HUES48 (cell line): ENCODE measurements around the gene TMEM42.
"Not testable (repeated sequence)": the region's sequence is repeated elsewhere in the genome, so short reads cannot be mapped to it uniquely, and the experiment has no call there.

Experiments
- H3K27ac ChIP-seq: one replicate; pipeline ENCODE4 v1.7.0; 2013; ENCODE audit warnings: low read depth, low read length, inconsistent platforms
- H3K27me3 ChIP-seq: 2 replicates; pipeline ENCODE4 v1.6.1; 2013; ENCODE audit warnings: mild to moderate bottlenecking, low read length; ENCODE audit not compliant: control insufficient read depth, insufficient read depth
- H3K36me3 ChIP-seq: 2 replicates; pipeline ENCODE4 v1.6.1; 2013; ENCODE audit warnings: low read length; ENCODE audit not compliant: control insufficient read depth, insufficient read depth
- H3K4me1 ChIP-seq: 2 replicates; pipeline ENCODE4 v1.6.1; 2013; ENCODE audit warnings: mild to moderate bottlenecking, low read length; ENCODE audit not compliant: control insufficient read depth, insufficient read depth
- H3K4me3 ChIP-seq: 2 replicates; pipeline ENCODE4 v1.5.1; 2013; ENCODE audit warnings: mild to moderate bottlenecking, low read depth, low read length
- H3K9ac ChIP-seq: 2 replicates; pipeline ENCODE4 v1.6.1; 2013; ENCODE audit warnings: mild to moderate bottlenecking, low read depth, low read length, moderate library complexity
- H3K9me3 ChIP-seq: 2 replicates; pipeline ENCODE4 v1.6.1; 2013; ENCODE audit warnings: low read length; ENCODE audit not compliant: control insufficient read depth, insufficient read depth

Gene TMEM42

DNA sequence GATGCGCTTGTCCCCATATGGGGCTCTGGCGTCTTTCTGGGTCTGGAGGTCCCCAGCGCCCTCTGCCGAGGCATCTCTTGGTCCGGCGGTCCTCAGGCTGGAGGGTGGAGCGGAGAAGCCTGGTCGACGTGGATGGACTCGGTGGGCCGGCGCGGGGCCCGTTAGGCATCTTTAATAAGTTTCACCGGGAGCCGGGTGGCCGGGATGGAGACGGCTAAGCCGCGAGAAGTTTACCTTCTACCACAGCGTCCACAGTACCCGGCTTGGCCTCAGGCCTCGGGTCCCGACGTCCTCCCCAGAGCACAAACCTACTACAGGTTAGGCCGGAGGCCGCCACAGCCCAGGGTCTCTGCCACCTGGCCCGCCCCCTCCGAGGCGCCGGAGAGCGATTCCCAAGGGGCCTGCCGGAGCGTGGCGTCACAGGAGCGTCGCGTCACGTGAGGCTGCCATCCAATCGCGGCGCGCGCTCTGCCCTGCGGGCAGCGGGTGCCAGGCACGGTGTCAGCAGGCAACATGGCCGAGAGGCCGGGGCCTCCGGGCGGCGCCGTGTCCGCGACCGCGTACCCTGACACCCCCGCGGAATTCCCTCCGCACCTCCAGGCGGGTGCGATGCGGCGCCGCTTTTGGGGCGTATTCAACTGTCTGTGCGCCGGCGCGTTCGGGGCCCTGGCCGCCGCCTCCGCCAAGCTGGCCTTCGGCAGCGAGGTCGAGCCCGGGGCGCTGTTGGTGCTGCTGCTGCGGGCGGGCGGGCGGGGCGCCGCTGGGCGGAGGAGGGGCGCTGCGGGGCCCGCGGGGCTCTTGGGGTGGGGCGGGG, at the start of gene TMEM42:
TMEM42 (plus strand) TSS at position 501 of the 814 bp plus-strand sequence; CDS start at position 514, 13 bp downstream.
- H3K27ac ChIP-seq = peak within 1 kb of the TSS; percentile 87
- no peaks in the 10 kb centered on the region for H3K9me3 ChIP-seq
- H3K27me3 ChIP-seq = no peaks in the 10 kb centered on the region
- peak within 1 kb of the TSS; percentile 76 for H3K4me3 ChIP-seq
- H3K9ac ChIP-seq = peak within 1 kb of the TSS; percentile 92
- 0 out of 2 replicates have a peak, but pooled peaks cover 6% of the 10 kb centered on the region for H3K36me3 ChIP-seq
- peaks cover 6% of the 10 kb centered on the region for H3K4me1 ChIP-seq

DNA sequence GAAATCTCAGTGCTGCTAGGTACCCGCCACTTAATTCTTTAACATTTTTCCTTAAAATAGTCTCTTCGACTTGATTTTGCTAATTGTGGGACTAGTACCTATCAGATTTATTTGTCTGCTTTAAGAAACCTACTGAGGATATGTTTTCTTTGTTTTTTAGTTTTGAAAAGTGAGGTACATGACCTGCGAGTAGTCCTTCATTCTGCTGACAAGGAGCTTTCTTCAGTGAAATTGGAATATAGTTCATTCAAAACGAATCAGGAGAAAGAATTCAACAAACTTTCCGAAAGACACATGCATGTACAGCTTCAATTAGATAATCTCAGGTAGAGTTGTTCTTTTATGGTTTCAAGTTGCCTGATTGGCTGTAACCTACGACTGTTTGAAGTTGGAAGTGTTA, 47.0 kb upstream of the TMEM42 start:
- no peak overlapping the region for H3K9ac ChIP-seq
- no peak overlapping the region for H3K27ac ChIP-seq
- no peaks in the 10 kb centered on the region for H3K9me3 ChIP-seq
- no peaks in the 10 kb centered on the region for H3K27me3 ChIP-seq
- no peaks in the 10 kb centered on the region for H3K4me1 ChIP-seq
- H3K4me3 ChIP-seq = no peak overlapping the region
- peaks cover 59% of the 10 kb centered on the region for H3K36me3 ChIP-seq

DNA sequence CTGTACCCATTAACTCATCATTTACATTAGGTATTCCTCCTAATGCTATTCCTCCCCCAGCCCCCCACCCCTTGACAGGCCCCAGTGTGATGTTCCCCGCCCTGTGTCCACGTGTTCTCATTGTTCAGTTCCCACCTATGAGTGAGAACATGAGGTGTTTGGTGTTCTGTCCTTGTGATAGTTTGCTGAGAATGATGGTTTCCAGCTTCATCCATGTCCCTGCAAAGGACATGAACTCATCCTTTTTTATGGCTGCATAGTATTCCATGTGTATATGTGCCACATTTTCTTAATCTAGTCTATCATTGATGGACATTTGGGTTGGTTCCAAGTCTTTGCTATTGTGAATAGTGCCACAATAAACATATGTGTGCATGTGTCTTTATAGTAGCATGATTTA, 45.4 kb upstream of the TMEM42 start:
- H3K36me3 ChIP-seq = peaks cover 48% of the 10 kb centered on the region
- not testable (repeated sequence) for H3K9ac ChIP-seq, H3K4me3 ChIP-seq, H3K27me3 ChIP-seq, H3K4me1 ChIP-seq, H3K27ac ChIP-seq, H3K9me3 ChIP-seq

DNA sequence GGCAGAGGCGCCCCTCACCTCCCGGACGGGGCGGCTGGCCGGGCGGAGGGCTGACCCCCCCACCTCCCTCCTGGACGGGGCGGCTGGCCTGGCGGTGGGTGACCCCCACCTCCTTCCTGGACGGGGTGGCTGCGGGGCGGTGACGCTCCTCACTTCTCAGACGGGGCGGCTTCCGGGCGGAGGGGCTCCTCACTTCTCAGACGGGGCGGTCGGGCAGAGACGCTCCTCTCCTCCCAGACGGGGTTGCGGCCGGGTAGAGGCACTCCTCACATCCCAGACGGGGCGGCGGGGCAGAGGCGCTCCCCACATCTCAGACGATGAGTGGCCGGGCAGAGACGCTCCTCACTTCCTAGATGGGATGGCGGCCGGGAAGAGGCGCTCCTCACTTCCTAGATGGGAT, 40.5 kb upstream of the TMEM42 start:
- not testable (repeated sequence) for H3K9me3 ChIP-seq, H3K27ac ChIP-seq, H3K4me3 ChIP-seq, H3K27me3 ChIP-seq, H3K4me1 ChIP-seq, H3K9ac ChIP-seq
- peaks cover 23% of the 10 kb centered on the region for H3K36me3 ChIP-seq

DNA sequence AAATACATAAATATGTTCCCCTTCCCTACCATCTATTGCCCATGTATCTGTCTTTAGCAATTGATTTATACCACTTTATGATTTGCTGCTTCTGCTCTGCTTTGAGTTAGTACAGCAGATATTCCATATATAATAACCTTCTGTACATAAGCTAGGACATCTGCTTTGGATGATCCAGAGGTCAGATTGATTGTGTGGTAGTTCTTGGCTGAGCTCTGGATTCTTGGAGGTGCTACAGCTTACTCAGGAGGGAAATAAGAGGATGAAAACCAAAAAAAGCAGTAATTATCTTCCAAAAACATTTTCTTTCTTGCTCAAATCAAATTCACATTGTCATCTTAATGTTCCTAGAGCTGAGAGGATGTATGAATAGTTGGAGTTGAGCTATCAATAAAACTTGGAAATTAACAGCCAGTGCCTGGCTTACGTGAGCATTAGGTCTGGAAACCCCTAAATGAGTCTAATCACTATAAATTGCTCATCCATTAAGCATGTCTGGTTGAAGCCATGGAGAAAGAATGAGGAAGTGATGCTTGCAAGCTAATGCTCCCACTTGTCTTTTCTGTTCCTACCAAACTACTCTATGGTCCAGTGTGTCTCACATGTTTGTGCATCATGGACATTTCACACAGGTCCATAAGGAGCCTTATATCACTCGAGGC, 36.3 kb upstream of the TMEM42 start:
- Histone ChIP-seq H3K9ac (no peak overlapping the region), H3K36me3 (peaks cover 54% of the 10 kb centered on the region), H3K4me3 (no peak overlapping the region), H3K27ac (no peak overlapping the region), H3K9me3 (no peaks in the 10 kb centered on the region), H3K4me1 (no peaks in the 10 kb centered on the region), H3K27me3 (no peaks in the 10 kb centered on the region)

DNA sequence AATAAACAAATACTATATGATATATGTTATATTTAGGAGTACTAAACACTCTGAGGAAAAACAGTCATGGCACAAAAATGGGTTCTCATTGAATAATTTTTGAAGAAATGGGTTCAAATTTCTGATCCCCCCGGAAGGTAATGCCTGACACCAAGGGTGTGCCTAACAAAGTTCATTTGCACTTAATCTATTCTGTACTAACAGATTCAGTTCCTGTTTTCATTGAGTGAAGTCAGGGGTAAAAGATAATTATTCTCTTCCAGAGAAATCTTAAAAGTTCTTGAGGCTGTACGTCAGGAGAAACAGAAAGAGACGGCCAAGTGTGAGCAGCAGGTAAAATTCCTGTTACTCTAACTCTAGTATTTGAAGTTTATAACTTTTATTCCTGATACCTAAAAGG, 34.5 kb upstream of the TMEM42 start:
- Histone ChIP-seq H3K4me1 (no peaks in the 10 kb centered on the region), H3K4me3 (no peak overlapping the region), H3K9ac (no peak overlapping the region), H3K36me3 (peaks cover 72% of the 10 kb centered on the region), H3K27me3 (no peaks in the 10 kb centered on the region), H3K9me3 (no peaks in the 10 kb centered on the region), H3K27ac (no peak overlapping the region)

DNA sequence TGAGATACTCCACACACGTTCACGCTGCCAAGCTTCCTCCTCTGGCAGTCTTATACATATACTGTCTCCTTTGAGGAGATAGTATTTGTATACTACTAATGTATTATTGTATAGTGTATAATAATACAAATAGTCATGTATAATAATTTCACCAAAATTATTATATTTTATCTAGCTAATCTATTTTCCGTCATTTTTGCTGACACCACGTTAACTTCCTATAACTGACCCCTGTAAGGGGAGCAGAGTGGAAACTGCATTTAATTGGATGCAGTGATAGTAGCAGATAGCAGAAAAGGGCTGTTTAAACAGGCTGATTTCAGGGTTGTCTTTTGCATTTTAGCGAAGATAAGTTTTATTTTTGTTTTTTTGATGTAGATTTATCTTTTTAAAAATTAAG, 30.5 kb upstream of the TMEM42 start:
- Histone ChIP-seq H3K9me3 (no peaks in the 10 kb centered on the region), H3K27ac (no peak overlapping the region), H3K36me3 (peaks cover 69% of the 10 kb centered on the region), H3K4me3 (no peak overlapping the region), H3K27me3 (no peaks in the 10 kb centered on the region), H3K9ac (no peak overlapping the region), H3K4me1 (no peaks in the 10 kb centered on the region)

DNA sequence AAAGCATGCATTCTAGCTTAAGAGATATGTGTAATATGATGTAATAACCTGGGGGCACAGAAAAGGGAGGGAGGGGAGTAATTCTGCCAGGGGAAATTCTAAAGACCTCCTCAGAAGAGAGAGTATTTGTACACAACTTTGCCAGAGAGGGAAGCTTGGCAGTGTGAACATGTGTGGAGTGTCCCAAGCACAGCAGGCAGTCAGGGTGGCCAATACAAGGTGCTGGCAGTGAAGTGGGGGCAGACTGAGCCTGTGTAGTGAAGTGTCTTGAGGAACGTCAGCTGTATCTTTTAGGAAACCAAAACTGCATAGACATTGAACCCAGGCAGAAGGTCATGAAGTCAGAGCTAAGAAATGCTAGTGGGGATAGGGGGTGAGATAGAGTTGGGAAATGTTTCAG, 29.7 kb upstream of the TMEM42 start:
- H3K27ac ChIP-seq = no peak overlapping the region
- no peaks in the 10 kb centered on the region for H3K4me1 ChIP-seq
- H3K9ac ChIP-seq = no peak overlapping the region
- H3K27me3 ChIP-seq = no peaks in the 10 kb centered on the region
- no peak overlapping the region for H3K4me3 ChIP-seq
- 0 out of 2 replicates have a peak, but pooled peaks cover 4% of the 10 kb centered on the region for H3K9me3 ChIP-seq
- peaks cover 68% of the 10 kb centered on the region for H3K36me3 ChIP-seq

DNA sequence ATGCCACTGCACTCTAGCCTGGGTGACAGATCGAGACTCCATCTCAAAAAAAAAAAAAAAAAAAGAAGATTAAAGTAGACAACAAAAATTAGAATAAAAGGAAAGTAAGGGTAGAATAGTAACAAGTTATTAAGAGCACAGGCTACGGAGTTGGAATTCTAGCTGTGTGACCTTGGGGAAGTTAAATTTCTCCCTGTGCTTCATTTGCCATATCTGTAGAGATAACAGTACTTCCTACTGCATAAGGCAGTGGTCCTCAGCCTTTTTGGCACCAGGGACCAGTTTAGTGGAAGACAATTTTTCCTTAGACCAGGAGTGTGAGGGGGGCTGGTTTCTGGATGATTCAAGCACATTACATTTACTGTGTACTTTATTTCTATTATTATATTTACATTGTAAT, 28.7 kb upstream of the TMEM42 start:
- Histone ChIP-seq H3K9me3 (0 out of 2 replicates have a peak, but pooled peaks cover 4% of the 10 kb centered on the region), H3K4me3 (no peak overlapping the region), H3K27me3 (no peaks in the 10 kb centered on the region), H3K4me1 (no peaks in the 10 kb centered on the region), H3K9ac (no peak overlapping the region), H3K27ac (no peak overlapping the region), H3K36me3 (peaks cover 69% of the 10 kb centered on the region)

DNA sequence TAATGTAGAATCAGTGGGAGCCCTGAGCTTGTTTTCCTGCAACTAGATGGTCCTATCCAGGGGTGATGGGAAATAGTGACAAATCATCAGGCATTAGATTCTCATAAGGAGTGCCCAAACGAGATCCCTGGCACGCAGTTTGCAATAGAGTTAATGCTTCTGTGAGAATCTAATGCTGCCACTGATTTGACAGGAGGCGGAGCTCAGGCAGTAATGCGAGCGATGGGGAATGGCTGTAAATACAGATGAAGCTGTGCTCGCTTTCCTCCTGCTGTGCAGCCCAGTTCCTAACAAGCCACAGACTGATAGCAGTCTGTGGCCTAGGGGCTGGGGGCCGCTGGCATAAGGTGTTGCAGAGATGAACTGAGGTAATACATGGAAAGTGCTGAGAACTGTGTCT, 28.3 kb upstream of the TMEM42 start:
- Histone ChIP-seq H3K4me3 (no peak overlapping the region), H3K4me1 (no peaks in the 10 kb centered on the region), H3K27ac (no peak overlapping the region), H3K9me3 (peaks cover 4% of the 10 kb centered on the region; the same call in 1 of the 2 replicates), H3K27me3 (no peaks in the 10 kb centered on the region), H3K9ac (no peak overlapping the region), H3K36me3 (peaks cover 69% of the 10 kb centered on the region)

DNA sequence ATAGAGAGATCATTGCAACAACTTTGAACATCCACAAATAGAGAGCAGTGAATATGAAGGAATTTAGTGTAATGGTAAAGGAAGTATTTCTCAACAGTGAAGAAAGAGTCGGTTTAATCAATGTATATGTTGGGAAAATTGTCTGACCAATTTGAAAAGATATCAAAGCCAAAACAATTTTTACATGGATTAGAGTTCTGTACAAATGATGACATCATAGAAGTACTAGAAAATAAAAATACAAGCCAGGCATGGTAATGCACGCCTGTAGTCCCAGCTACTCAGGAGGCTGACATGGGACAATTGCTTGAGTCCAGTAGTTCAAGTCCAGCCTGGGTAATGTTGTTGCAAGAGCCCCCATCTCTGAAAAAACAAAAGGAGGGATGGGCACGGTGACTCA, 26.0 kb upstream of the TMEM42 start:
- Histone ChIP-seq H3K27me3 (no peaks in the 10 kb centered on the region), H3K9me3 (peaks cover 4% of the 10 kb centered on the region; the same call in 1 of the 2 replicates), H3K36me3 (peaks cover 77% of the 10 kb centered on the region), H3K4me1 (no peaks in the 10 kb centered on the region), H3K9ac (no peak overlapping the region), H3K27ac (no peak overlapping the region), H3K4me3 (no peak overlapping the region)
